Measurements from ENCODE around the gene RBM25.
"Not testable (repeated sequence)": the region's sequence is repeated elsewhere in the genome, so short reads cannot be mapped to it uniquely, and the experiment has no call there.

Gene RBM25

DNA sequence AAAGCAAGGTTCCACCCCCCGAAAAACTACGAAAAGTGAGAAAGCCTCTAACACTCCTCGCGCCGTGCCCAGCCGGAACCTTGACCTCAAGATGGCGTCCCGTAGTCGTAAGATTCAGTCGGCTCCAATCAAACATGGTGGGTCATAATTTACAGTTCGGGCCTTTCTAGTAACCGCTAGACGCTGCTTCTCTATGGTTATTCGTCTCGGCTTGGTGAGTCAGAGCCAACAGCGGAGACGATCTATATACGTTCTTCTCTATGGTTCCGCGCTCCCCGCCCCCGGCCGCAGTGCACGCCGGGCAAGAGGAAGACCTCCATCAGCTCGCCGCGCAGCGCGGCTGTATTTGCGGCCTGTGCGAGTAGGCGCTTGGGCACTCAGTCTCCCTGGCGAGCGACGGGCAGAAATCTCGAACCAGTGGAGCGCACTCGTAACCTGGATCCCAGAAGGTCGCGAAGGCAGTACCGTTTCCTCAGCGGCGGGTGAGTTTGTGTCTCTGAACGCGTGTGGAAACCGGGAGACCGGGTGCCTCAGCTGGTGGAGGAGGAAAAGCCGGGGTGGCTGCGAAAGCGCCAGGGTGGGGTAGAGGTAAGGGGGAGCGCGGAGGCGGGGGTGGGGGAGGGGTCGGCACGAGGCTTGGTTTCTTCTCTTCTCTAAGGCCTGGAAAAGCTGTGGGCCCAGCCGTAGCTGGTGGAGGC is at the start of gene RBM25:
Gene RBM25 (plus strand): TSS at position 311 of the 698 bp plus-strand sequence. CDS start 13,108 bp downstream, outside the sequence.
- Mint-ChIP-seq H3K27me3 (no peaks in the 10 kb centered on the region), H3K36me3 (ENCODE audit: low read depth) (peaks cover 25% of the 10 kb centered on the region), H3K4me1 (ENCODE audit: low read depth) (peaks cover 13% of the 10 kb centered on the region), H3K27ac (no peak within 1 kb of the TSS), H3K9me3 (no peaks in the 10 kb centered on the region), H3K4me3 (no peak within 1 kb of the TSS)
- intact Hi-C loops (cut with micrococcal nuclease): loop anchor here (1.0 to 2.0 kb wide), 2 partner anchors 31 to 78 kb away; partner anchors contain the start of genes PSEN1 and ZFYVE1

GRCh38 chr14:73011189-73011588 is 47.1 kb upstream of the RBM25 start:
- H3K4me3 Mint-ChIP-seq; H3K27me3 Mint-ChIP-seq; H3K9me3 Mint-ChIP-seq; H3K27ac Mint-ChIP-seq; intact Hi-C loops (cut with micrococcal nuclease): not testable (repeated sequence)
- H3K36me3 Mint-ChIP-seq (ENCODE audit: low read depth): peaks cover 90% of the 10 kb centered on the region
- peaks cover 18% of the 10 kb centered on the region for H3K4me1 Mint-ChIP-seq (ENCODE audit: low read depth)

DNA sequence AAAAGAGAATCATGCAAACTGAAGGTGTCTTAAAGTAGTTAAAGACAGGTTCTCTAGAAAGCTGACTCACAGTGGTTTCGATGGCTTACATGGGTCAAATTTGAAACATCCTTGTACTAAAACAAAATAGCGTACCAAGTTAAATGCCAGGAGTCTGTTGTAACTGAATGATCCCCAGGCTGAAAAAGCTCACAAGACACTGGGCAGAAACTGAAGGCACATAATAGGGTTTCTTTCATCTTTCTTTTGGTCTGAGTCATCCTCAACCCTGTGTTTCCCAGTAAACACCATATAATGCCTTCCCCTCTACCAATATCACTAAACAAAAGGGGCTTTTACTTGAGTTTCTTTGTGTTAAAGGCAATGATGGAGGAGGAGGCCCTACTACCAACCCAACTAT is 44.2 kb upstream of the RBM25 start:
- no peak overlapping the region for H3K4me3 Mint-ChIP-seq
- H3K9me3 Mint-ChIP-seq: no peaks in the 10 kb centered on the region
- peaks cover 14% of the 10 kb centered on the region for H3K4me1 Mint-ChIP-seq (ENCODE audit: low read depth)
- no peak overlapping the region for H3K27ac Mint-ChIP-seq
- H3K27me3 Mint-ChIP-seq: no peaks in the 10 kb centered on the region
- intact Hi-C loops (cut with micrococcal nuclease): no loop called here
- peaks cover 89% of the 10 kb centered on the region for H3K36me3 Mint-ChIP-seq (ENCODE audit: low read depth)

- H3K9me3 Mint-ChIP-seq; H3K27me3 Mint-ChIP-seq; intact Hi-C loops (cut with micrococcal nuclease); H3K27ac Mint-ChIP-seq; H3K4me3 Mint-ChIP-seq: not testable (repeated sequence)
- peaks cover 89% of the 10 kb centered on the region for H3K36me3 Mint-ChIP-seq (ENCODE audit: low read depth)
- peaks cover 14% of the 10 kb centered on the region for H3K4me1 Mint-ChIP-seq (ENCODE audit: low read depth)
Measured at GRCh38 chr14:73015552-73015951, 42.8 kb upstream of the RBM25 start.

DNA sequence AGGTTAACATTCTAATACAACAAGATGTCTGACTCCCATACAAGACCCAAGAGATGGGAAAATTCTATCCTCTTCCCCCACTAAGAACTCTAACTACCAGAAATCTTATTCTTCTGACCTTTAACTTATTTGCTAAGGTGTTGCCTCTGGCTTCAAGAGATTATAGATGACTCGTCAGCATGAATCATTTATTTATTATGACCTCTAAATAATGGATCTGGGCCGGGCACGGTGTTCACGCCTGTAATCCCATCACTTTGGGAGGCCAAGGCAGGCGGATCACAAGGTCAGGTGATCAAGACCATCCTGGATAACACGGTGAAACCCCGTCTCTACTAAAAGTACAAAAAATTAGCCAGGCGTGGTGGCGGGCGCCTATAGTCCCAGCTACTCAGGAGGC is 42.3 kb upstream of the RBM25 start:
- H3K4me3 Mint-ChIP-seq; H3K27ac Mint-ChIP-seq; intact Hi-C loops (cut with micrococcal nuclease); H3K9me3 Mint-ChIP-seq; H3K27me3 Mint-ChIP-seq: not testable (repeated sequence)
- peaks cover 89% of the 10 kb centered on the region for H3K36me3 Mint-ChIP-seq (ENCODE audit: low read depth)
- H3K4me1 Mint-ChIP-seq (ENCODE audit: low read depth): peaks cover 14% of the 10 kb centered on the region

DNA sequence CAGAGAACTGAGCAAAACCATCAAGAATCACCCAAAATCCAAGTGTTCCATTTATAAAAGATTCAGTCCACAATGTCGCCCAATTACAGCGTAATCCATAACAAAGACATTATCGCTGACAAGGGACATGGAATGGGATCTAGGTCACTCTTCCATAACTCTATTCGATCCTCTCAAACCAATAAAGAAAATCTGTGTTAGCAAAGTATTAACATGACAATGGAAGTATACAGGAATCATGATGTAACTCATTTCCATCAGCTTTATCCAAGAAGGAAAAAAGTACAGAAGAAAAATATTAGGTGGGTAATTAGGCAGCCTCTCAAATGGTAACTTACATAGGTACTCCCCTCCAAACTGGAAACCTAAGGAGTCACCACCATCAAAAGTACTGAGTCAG is 36.3 kb upstream of the RBM25 start:
- peaks cover 50% of the 10 kb centered on the region for H3K4me1 Mint-ChIP-seq (ENCODE audit: low read depth)
- H3K27ac Mint-ChIP-seq: no peak overlapping the region
- peaks cover 77% of the 10 kb centered on the region for H3K36me3 Mint-ChIP-seq (ENCODE audit: low read depth)
- H3K4me3 Mint-ChIP-seq: no peak overlapping the region
- no peaks in the 10 kb centered on the region for H3K9me3 Mint-ChIP-seq
- intact Hi-C loops (cut with micrococcal nuclease): no loop called here
- no peaks in the 10 kb centered on the region for H3K27me3 Mint-ChIP-seq

- Mint-ChIP-seq H3K9me3 (no peaks in the 10 kb centered on the region), H3K4me3 (no peak overlapping the region), H3K36me3 (ENCODE audit: low read depth) (peaks cover 45% of the 10 kb centered on the region), H3K27me3 (no peaks in the 10 kb centered on the region), H3K4me1 (ENCODE audit: low read depth) (peaks cover 46% of the 10 kb centered on the region), H3K27ac (no peak overlapping the region)
- intact Hi-C loops (cut with micrococcal nuclease): no loop called here
Measured at GRCh38 chr14:73025544-73025943, 32.8 kb upstream of the RBM25 start.

GRCh38 chr14:73026243-73026844 is 32.0 kb upstream of the RBM25 start:
- intact Hi-C loops (cut with micrococcal nuclease): no loop called here
- Mint-ChIP-seq H3K27me3 (no peaks in the 10 kb centered on the region), H3K27ac (peak overlapping the region; percentile 91), H3K4me3 (peak overlapping the region; percentile 94), H3K36me3 (ENCODE audit: low read depth) (peaks cover 40% of the 10 kb centered on the region), H3K9me3 (no peaks in the 10 kb centered on the region), H3K4me1 (ENCODE audit: low read depth) (peaks cover 46% of the 10 kb centered on the region)

- H3K9me3 Mint-ChIP-seq: no peaks in the 10 kb centered on the region
- peaks cover 42% of the 10 kb centered on the region for H3K4me1 Mint-ChIP-seq (ENCODE audit: low read depth)
- intact Hi-C loops (cut with micrococcal nuclease): loop anchor here (1.0 kb wide), 1 partner anchor 31 kb away; the partner anchor contains the start of gene RBM25
Measured at GRCh38 chr14:73026845-73027542, 31.3 kb upstream of the RBM25 start, which contains the start of gene ZFYVE1. Gene ZFYVE1, minus strand, starts transcription at chr14:73027106. Its CDS starts 2,598 bp downstream, at chr14:73024508.

DNA sequence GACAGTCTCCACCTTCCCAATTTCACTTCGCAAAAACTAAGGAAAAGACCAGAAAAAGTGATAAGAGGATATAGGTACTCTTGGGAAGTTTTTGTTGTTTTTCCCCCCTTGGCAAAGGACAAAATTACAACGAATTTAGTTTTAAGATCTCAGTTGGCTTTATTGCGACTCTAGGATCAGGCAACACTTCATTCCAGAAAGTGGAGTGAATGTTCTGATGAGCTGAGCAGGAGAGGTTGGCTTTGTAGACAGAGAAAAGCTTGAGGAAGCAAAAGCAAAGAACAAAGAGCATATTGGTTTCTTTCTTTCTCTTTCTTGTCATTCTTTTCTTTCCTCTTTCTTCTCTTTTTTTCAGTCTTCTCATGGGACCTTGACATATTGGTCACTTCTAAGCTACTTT is 30.8 kb upstream of the RBM25 start:
- H3K4me1 Mint-ChIP-seq (ENCODE audit: low read depth): peaks cover 38% of the 10 kb centered on the region
- H3K27ac Mint-ChIP-seq: peak overlapping the region; percentile 91
- H3K9me3 Mint-ChIP-seq: no peaks in the 10 kb centered on the region
- peak overlapping the region; percentile 94 for H3K4me3 Mint-ChIP-seq
- intact Hi-C loops (cut with micrococcal nuclease): loop anchor here (1.0 kb wide), 1 partner anchor 31 kb away; the partner anchor contains the start of gene RBM25
- H3K27me3 Mint-ChIP-seq: no peaks in the 10 kb centered on the region
- H3K36me3 Mint-ChIP-seq (ENCODE audit: low read depth): peaks cover 31% of the 10 kb centered on the region

More at GRCh38 chr14:73026845-73027542, 31.3 kb upstream of the RBM25 start, which contains the start of gene ZFYVE1:
- H3K4me3 Mint-ChIP-seq: peak within 1 kb of the TSS; percentile 94
- H3K27me3 Mint-ChIP-seq: no peaks in the 10 kb centered on the region
- peaks cover 35% of the 10 kb centered on the region for H3K36me3 Mint-ChIP-seq (ENCODE audit: low read depth)
- peak within 1 kb of the TSS; percentile 91 for H3K27ac Mint-ChIP-seq

DNA sequence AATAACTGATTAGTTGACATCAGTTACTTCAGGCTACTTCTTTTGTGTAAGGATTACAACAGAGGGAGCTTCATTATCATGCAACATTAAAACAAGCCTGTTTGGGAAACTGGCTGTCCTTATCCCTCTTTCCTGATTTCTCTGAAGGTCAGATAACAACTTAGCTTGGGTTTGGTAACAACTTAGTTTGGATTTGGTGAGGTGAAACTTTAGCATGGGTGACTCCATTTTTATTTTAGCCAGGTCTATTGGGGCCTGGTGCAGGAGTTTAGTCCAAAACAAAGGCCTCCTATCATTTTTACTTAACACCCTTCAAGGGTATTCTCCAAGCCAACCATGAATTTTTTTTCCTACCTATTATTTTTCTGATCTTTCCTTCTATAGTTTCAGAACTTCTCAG is 30.4 kb upstream of the RBM25 start:
- intact Hi-C loops (cut with micrococcal nuclease): loop anchor here (1.0 kb wide), 1 partner anchor 30 kb away; the partner anchor contains the start of gene RBM25
- Mint-ChIP-seq H3K27ac (no peak overlapping the region), H3K27me3 (no peaks in the 10 kb centered on the region), H3K9me3 (no peaks in the 10 kb centered on the region), H3K4me1 (ENCODE audit: low read depth) (peaks cover 34% of the 10 kb centered on the region), H3K36me3 (ENCODE audit: low read depth) (peaks cover 26% of the 10 kb centered on the region), H3K4me3 (no peak overlapping the region)

DNA sequence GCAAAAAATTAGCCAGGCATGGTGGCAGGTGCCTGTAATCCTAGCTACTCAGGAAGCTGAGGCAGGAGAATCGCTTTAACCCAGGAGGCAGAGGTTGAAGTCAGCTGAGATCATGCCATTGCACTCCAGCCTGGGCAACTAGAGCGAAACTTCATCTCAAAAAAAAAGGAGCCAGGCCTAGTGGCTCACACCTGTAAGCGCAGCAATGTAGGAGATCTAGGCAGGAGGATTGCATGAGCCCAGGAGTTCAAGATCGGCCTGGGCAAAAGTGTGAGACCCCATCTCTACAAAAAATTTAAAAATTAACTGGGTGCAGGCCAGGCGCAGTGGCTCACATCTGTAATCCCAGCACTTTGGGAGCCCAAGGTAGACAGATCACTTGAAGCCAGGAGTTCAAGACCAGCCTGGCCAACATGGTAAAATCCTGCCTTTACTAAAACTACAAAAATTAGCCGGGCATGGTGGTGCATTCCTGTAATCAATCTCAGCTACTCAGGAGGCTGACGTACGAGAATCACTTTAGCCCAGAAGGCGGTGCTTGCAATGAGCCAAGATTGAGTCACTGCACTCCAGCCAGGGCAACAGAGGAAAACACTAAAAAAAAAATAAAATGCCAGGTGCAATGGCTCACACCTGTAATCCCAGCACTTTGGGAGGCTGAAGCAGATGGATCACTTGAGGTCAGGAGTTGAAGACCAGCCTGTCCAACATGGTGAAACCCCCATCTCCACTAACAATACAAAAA is 21.5 kb upstream of the RBM25 start:
- H3K4me1 Mint-ChIP-seq (ENCODE audit: low read depth); H3K27ac Mint-ChIP-seq; H3K36me3 Mint-ChIP-seq (ENCODE audit: low read depth); H3K9me3 Mint-ChIP-seq; H3K4me3 Mint-ChIP-seq; H3K27me3 Mint-ChIP-seq; intact Hi-C loops (cut with micrococcal nuclease): not testable (repeated sequence)

DNA sequence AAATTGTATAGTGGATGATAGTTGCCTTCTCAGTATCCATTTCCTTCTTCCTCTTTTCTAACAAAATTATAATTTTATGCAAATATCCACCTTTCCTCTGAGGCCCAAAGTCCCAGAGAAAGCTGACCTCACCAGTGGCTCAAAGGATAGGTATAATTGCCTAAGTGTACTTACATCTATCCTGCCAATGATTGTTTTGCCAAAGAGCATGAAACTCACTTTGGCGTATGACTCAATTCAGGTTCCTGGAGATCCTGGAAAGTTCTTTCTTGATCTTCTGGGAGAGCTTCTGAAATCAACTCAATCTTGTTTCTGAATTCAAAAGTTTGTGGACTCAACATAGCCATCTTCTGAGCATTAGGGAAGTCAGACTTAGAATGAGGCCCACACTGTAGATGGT is 10.5 kb upstream of the RBM25 start:
- Mint-ChIP-seq H3K4me1 (ENCODE audit: low read depth) (no peaks in the 10 kb centered on the region), H3K4me3 (no peak overlapping the region), H3K27me3 (no peaks in the 10 kb centered on the region), H3K27ac (no peak overlapping the region), H3K9me3 (no peaks in the 10 kb centered on the region), H3K36me3 (ENCODE audit: low read depth) (no peaks in the 10 kb centered on the region)
- intact Hi-C loops (cut with micrococcal nuclease): no loop called here

Measured in dendritic cell treated with granulocyte-macrophage colony-stimulating factor and Interleukin-4, amounts not matched to agents 40 ng/mL and 50 ng/mL, for 4 days (primary cell).